Activated CD4-positive, CD25-positive, alpha-beta regulatory T cell treated with anti-CD3 and anti-CD28 coated beads, Interleukin-2, amount 50 U/mL, for 72 hours (primary cell): Measurements from ENCODE around the gene SYNE4.
"Not testable (repeated sequence)": the region's sequence is repeated elsewhere in the genome, so short reads cannot be mapped to it uniquely, and the experiment has no call there.

ENCODE experiments used
- DNase-seq: peaks from one replicate; pipeline ENCODE4 v3.0.0; 2021

The SYNE4 gene

GRCh38 chr19:36008336-36008978 is at the start of gene SYNE4:
SYNE4 (minus strand) TSS chr19:36008813; CDS start chr19:36008681, 132 bp downstream.
- DNase-seq = no peak

- DNase-seq = peak; percentile 96
These were observed 46.4 kb upstream of the SYNE4 start, which contains the start of gene WDR62 for GRCh38 chr19:36054733-36055686. WDR62 (plus strand) TSS chr19:36054897; CDS start chr19:36054972, 75 bp downstream.

DNA sequence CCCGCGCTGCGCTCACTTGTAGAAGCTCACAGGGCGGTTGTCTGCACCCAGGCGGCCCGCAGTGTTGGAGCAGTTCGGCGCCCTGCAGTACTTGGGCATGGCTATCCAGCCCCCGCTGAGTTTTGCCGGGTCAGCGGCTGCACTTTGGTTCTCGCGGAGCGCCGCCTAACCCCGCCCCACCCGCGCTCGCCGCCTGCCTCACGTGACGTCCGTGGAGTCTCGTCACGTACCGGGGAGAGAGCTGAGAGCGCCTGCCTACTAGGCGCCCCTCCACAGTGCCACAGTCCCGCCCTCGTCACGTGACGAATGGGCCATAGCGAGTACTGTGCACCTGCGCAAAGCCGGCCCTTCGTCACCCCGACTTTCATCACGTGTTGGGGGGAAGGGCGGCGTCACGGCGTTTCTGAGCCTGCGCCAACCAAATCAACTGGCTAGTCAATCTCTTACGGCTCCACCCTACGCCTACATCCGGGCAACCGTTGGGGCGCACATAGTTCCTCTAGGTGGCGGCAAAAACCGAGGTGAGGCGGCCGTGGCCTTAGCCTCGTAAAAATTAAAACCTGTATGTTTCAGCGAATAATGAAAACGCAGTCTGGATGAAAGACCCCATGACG is 45.6 kb upstream of the SYNE4 start, which contains the start of gene THAP8:
Gene THAP8 (minus strand): TSS at position 167 of the 614 bp plus-strand sequence. CDS start 68 bp downstream, at position 99.
- peak; percentile 99 for DNase-seq

DNA sequence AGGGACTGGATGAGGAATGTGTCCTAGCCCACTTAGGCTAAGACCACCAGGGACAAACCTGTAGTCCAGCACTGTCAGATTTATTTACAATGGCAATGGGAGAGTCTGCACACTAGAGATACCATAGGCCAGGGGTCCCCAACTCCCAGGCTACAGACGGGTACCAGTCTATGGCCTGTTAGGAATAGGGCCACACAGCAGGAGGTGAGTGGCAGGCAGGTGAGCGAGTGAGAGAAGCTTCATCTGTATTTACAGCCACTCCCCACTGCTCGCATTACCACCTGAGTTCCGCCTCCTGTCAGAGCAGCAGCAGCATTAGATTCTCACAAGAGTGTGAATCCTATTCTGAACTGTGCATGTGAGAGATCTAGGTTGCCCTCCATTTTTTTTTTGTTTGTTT is 43.0 kb upstream of the SYNE4 start:
- no peak for DNase-seq

DNA sequence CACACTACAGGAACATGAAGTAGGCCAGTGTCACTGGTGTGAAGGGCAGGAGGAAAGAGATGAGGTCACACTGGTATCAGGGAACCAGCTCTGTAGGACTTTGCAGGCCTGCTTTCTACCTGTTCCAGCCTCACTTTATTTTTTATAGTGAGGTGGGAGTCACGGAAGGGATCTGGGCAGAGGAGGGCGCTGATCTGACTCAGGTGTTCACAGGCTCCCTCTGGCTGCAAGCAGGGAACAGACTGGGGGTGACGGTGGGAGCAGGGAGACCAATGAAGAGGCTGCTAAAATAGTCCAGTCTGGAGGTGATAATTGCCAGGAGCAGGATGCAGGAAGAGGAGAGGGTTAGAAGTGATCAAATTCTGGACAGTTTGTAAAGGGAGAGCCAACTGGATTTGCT is 42.6 kb upstream of the SYNE4 start:
- no peak for DNase-seq

- DNase-seq = no peak
These were observed 40.6 kb upstream of the SYNE4 start for GRCh38 chr19:36049080-36049698.

GRCh38 chr19:36047835-36048234 is 39.2 kb upstream of the SYNE4 start:
- no peak for DNase-seq

- DNase-seq = no peak
These were observed 37.9 kb upstream of the SYNE4 start for GRCh38 chr19:36046443-36047050.

- no peak for DNase-seq
These were observed 35.3 kb upstream of the SYNE4 start for GRCh38 chr19:36043952-36044351.

DNA sequence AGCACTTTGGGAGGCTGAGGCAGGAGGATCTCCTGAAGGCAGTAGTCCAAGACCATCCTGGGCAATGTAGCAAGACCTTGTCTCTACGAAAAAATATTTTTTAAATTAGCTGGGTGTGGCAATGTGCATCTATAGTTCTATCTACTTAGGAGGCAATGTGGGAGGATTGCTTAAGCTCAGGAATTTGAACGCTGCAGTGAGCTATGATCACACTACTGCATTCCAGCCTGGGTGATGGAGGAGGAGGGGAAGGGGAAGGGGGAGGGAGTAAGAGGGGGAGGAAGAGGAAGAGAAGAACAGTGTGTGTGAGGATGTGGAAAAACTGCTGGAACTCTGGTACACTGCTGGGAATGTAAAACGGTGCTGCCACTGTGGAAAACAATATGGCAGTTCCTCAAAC is 33.2 kb upstream of the SYNE4 start:
- no peak for DNase-seq

- DNase-seq = not testable (repeated sequence)
These were observed 32.5 kb upstream of the SYNE4 start for GRCh38 chr19:36041092-36041491.

GRCh38 chr19:36040495-36040894 is 31.9 kb upstream of the SYNE4 start:
- DNase-seq = no peak

GRCh38 chr19:36032251-36033104 is 23.9 kb upstream of the SYNE4 start, which contains the start of gene CLIP3:
CLIP3 (minus strand) TSS chr19:36032873; CDS start chr19:36032357, 516 bp downstream.
- DNase-seq = peak; percentile 47

DNA sequence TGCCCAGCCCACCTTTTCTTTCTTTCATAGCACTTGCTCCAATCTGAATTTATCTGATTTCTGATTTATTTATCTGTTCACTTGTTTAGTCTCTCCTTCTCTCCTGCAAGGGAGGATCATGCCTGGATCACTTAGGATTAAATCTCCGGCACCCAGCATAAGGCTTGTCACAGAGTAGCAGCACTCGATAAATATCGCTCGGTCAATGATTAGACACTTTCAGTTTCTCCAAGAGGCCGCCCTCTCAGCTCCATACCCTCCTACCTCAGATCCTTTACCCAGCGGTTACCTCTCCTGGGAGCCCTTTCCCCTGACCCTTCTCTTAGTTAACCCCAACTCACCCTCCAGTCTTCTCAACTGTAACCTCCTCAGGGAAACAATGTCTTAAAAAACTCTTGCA is 22.7 kb upstream of the SYNE4 start:
- no peak for DNase-seq

GRCh38 chr19:36030264-36031148 is 21.9 kb upstream of the SYNE4 start:
- DNase-seq = no peak

- DNase-seq = no peak
These were observed 19.9 kb upstream of the SYNE4 start for GRCh38 chr19:36028313-36029041.

DNA sequence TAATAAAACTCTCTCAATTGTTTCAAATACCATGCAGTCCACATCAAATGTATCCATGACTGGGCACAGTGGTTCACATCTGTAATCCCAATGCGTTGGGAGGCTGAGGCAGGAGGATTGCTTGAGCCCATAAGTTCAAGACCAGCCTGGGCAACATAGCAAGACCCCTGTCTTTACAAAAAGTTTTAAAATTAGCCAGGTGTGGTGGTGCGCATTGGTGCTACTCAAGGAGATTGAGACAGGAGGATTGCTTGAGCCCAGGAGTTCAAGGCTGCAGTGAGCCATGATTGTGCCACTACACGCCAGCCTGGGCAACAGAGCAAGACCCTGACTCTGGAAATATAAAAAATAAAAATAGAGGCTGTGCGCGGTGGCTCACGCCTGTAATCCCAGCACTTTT is 19.1 kb upstream of the SYNE4 start:
- DNase-seq = no peak

GRCh38 chr19:36026091-36026876 is 17.7 kb upstream of the SYNE4 start:
- DNase-seq = no peak

- no peak for DNase-seq
These were observed 16.9 kb upstream of the SYNE4 start for GRCh38 chr19:36025541-36025940.
